ENCODE results near the gene NHEJ1. TPM values are rescaled to one million over a fixed set of nuclear protein-coding genes. Genes with fewer than 3 reads are reported as not detected.
A peak's percentile ranks its signal among the peaks of the same experiment; 100 is the strongest.

The NHEJ1 gene
- total and polyA plus RNA-seq, 4 donors: 6.1 to 13.5 (median 9.9) TPM

DNA sequence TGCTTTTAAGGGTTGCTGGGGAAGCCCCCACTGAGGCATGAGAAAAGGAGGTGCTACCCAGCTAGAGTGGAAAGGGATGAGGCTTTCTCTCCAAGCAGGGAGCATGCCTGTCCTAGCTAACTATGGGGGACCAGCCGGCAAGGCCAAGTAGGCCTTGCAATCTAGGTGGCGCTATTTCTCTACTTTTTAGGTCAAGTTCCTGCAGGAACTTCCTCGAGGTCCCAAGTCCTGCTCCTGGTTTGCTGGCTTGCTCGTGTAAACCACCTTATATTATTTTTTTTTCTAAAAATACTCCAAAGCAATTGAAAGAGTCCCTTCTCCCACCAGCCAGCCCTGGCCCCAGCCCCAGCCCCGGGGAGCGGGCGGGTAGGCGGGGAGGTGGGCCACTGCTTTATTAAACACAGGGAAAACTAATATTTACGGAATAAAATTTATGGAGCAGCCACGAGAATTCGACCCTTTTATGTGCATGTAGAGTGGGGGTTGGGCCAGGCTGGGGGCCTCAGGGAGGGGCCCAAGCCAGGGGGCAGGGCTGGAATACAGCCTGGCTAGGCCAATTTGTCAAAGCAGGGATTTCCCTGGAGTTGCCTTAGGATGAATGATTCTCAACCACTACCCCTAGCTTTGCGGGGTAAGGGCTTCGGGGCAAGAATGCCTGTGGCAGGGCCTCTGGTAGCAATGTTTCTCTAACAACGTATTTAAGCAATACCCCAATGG lies 87.0 kb downstream of the NHEJ1 start:
- H3K36me3 ChIP-seq (ENCODE audit: control insufficient read depth in 4 of 4, insufficient read depth in 3 of 4, low read depth in 1 of 4, low read length in 3 of 4): peaks cover 3 to 24% (median 13%) of the 10 kb centered on the region in 4 donors

More for the DNA sequence above, 87.0 kb downstream of the NHEJ1 start:
- H3K27me3 ChIP-seq (ENCODE audit: control insufficient read depth in 4 of 4, insufficient read depth in 4 of 4, low read length in 3 of 4): no peaks in the 10 kb centered on the region
- H3K4me1 ChIP-seq (ENCODE audit: control insufficient read depth in 4 of 4, insufficient read depth in 4 of 4, low read length in 3 of 4): peaks cover 0 to 15% (median 11%) of the 10 kb centered on the region in 4 donors
- H3K9ac ChIP-seq (ENCODE audit: low read depth in 1 of 2, low read length in 2 of 2): no peak overlapping the region
- no peak overlapping the region for H3K27ac ChIP-seq (ENCODE audit: low read depth in 1 of 2, low read length in 2 of 2)
- no peak for DNase-seq (ENCODE audit: low spot score)
- 55% methylated on average over 14 of the region's 14 CpGs for WGBS
- TF ChIP-seq JUND (IDR thresholded peaks at IDR 0.05) (no peak), RXRA (IDR thresholded peaks at IDR 0.05) (no peak), RAD21 (IDR thresholded peaks at IDR 0.05) (peak; percentile 81 to 85), NR2F2 (IDR thresholded peaks at IDR 0.05) (no peak), HNF4G (IDR thresholded peaks at IDR 0.05) (no peak), GABPA (IDR thresholded peaks at IDR 0.05 in 1 of 2, conservative IDR thresholded peaks at IDR 0.05 in 1 of 2) (no peak), EGR1 (IDR thresholded peaks at IDR 0.05; ENCODE audit: low read depth in 2 of 2) (no peak), HNF4A (conservative IDR thresholded peaks at IDR 0.05) (peak in 1 of 2 donors; percentile 12)
- TF ChIP-seq, protein P1, sequence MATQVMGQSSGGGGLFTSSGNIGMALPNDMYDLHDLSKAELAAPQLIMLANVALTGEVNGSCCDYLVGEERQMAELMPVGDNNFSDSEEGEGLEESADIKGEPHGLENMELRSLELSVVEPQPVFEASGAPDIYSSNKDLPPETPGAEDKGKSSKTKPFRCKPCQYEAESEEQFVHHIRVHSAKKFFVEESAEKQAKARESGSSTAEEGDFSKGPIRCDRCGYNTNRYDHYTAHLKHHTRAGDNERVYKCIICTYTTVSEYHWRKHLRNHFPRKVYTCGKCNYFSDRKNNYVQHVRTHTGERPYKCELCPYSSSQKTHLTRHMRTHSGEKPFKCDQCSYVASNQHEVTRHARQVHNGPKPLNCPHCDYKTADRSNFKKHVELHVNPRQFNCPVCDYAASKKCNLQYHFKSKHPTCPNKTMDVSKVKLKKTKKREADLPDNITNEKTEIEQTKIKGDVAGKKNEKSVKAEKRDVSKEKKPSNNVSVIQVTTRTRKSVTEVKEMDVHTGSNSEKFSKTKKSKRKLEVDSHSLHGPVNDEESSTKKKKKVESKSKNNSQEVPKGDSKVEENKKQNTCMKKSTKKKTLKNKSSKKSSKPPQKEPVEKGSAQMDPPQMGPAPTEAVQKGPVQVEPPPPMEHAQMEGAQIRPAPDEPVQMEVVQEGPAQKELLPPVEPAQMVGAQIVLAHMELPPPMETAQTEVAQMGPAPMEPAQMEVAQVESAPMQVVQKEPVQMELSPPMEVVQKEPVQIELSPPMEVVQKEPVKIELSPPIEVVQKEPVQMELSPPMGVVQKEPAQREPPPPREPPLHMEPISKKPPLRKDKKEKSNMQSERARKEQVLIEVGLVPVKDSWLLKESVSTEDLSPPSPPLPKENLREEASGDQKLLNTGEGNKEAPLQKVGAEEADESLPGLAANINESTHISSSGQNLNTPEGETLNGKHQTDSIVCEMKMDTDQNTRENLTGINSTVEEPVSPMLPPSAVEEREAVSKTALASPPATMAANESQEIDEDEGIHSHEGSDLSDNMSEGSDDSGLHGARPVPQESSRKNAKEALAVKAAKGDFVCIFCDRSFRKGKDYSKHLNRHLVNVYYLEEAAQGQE (IDR thresholded peaks at IDR 0.05): no peak
- TF ChIP-seq, protein P2, sequence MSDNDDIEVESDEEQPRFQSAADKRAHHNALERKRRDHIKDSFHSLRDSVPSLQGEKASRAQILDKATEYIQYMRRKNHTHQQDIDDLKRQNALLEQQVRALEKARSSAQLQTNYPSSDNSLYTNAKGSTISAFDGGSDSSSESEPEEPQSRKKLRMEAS (IDR thresholded peaks at IDR 0.05): no peak
- TF ChIP-seq, protein P3, sequence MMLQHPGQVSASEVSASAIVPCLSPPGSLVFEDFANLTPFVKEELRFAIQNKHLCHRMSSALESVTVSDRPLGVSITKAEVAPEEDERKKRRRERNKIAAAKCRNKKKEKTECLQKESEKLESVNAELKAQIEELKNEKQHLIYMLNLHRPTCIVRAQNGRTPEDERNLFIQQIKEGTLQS (IDR thresholded peaks at IDR 0.05): no peak
- TF ChIP-seq, protein P4, sequence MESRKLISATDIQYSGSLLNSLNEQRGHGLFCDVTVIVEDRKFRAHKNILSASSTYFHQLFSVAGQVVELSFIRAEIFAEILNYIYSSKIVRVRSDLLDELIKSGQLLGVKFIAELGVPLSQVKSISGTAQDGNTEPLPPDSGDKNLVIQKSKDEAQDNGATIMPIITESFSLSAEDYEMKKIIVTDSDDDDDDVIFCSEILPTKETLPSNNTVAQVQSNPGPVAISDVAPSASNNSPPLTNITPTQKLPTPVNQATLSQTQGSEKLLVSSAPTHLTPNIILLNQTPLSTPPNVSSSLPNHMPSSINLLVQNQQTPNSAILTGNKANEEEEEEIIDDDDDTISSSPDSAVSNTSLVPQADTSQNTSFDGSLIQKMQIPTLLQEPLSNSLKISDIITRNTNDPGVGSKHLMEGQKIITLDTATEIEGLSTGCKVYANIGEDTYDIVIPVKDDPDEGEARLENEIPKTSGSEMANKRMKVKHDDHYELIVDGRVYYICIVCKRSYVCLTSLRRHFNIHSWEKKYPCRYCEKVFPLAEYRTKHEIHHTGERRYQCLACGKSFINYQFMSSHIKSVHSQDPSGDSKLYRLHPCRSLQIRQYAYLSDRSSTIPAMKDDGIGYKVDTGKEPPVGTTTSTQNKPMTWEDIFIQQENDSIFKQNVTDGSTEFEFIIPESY (IDR thresholded peaks at IDR 0.05): no peak
- TF ChIP-seq, protein P5, sequence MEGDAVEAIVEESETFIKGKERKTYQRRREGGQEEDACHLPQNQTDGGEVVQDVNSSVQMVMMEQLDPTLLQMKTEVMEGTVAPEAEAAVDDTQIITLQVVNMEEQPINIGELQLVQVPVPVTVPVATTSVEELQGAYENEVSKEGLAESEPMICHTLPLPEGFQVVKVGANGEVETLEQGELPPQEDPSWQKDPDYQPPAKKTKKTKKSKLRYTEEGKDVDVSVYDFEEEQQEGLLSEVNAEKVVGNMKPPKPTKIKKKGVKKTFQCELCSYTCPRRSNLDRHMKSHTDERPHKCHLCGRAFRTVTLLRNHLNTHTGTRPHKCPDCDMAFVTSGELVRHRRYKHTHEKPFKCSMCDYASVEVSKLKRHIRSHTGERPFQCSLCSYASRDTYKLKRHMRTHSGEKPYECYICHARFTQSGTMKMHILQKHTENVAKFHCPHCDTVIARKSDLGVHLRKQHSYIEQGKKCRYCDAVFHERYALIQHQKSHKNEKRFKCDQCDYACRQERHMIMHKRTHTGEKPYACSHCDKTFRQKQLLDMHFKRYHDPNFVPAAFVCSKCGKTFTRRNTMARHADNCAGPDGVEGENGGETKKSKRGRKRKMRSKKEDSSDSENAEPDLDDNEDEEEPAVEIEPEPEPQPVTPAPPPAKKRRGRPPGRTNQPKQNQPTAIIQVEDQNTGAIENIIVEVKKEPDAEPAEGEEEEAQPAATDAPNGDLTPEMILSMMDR (IDR thresholded peaks at IDR 0.05; ENCODE audit: low read depth, low read length, missing input control): peak; percentile 59
- no peaks in the 10 kb centered on the region for H3K9me3 ChIP-seq (ENCODE audit: control insufficient read depth in 4 of 4, low read length in 3 of 4)
- H3K4me3 ChIP-seq (ENCODE audit: low read depth in 1 of 3, low read length in 3 of 3): no peak overlapping the region
